Measurements from ENCODE around the gene BICDL1.

- TF ChIP-seq, protein P1, sequence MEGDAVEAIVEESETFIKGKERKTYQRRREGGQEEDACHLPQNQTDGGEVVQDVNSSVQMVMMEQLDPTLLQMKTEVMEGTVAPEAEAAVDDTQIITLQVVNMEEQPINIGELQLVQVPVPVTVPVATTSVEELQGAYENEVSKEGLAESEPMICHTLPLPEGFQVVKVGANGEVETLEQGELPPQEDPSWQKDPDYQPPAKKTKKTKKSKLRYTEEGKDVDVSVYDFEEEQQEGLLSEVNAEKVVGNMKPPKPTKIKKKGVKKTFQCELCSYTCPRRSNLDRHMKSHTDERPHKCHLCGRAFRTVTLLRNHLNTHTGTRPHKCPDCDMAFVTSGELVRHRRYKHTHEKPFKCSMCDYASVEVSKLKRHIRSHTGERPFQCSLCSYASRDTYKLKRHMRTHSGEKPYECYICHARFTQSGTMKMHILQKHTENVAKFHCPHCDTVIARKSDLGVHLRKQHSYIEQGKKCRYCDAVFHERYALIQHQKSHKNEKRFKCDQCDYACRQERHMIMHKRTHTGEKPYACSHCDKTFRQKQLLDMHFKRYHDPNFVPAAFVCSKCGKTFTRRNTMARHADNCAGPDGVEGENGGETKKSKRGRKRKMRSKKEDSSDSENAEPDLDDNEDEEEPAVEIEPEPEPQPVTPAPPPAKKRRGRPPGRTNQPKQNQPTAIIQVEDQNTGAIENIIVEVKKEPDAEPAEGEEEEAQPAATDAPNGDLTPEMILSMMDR (conservative IDR thresholded peaks at IDR 0.05; ENCODE audit: low read length): no peak; the same call in 1 of the 2 replicates
- TF ChIP-seq EZH2phosphoT487 (IDR thresholded peaks at IDR 0.05; ENCODE audit: borderline replicate concordance): no peak
Observed at GRCh38 chr12:119994892-119995658, 6.0 kb downstream of the BICDL1 start.
